ENCODE measurements around the gene ARFGEF3.

The ARFGEF3 gene

GRCh38 chr6:138235205-138235604, 73.5 kb downstream of the ARFGEF3 start:
- DNase-seq, result no peak
- peaks cover 9% of the 10 kb centered on the region for H3K27me3 Mint-ChIP-seq
- H3K27ac Mint-ChIP-seq, result no peak overlapping the region
- H3K4me1 Mint-ChIP-seq (ENCODE audit: low read depth), result no peaks in the 10 kb centered on the region
- H3K36me3 Mint-ChIP-seq (ENCODE audit: low read depth), result no peaks in the 10 kb centered on the region
- H3K4me3 Mint-ChIP-seq, result no peak overlapping the region
- no peaks in the 10 kb centered on the region for H3K9me3 Mint-ChIP-seq

- no peaks in the 10 kb centered on the region for H3K9me3 Mint-ChIP-seq
- no peak overlapping the region for H3K4me3 Mint-ChIP-seq
- H3K36me3 Mint-ChIP-seq (ENCODE audit: low read depth), result no peaks in the 10 kb centered on the region
- H3K27ac Mint-ChIP-seq, result no peak overlapping the region
- H3K4me1 Mint-ChIP-seq (ENCODE audit: low read depth), result no peaks in the 10 kb centered on the region
- DNase-seq, result no peak
- H3K27me3 Mint-ChIP-seq, result peaks cover 9% of the 10 kb centered on the region
Measured at GRCh38 chr6:138235693-138236092, 74.0 kb downstream of the ARFGEF3 start.

- Mint-ChIP-seq H3K36me3 (ENCODE audit: low read depth) (no peaks in the 10 kb centered on the region), H3K9me3 (no peaks in the 10 kb centered on the region), H3K27ac (no peak overlapping the region), H3K4me3 (no peak overlapping the region), H3K27me3 (peaks cover 15% of the 10 kb centered on the region), H3K4me1 (ENCODE audit: low read depth) (no peaks in the 10 kb centered on the region)
- DNase-seq, result no peak
Measured at GRCh38 chr6:138237463-138237862, 75.7 kb downstream of the ARFGEF3 start.

- H3K4me3 Mint-ChIP-seq, result no peak overlapping the region
- H3K36me3 Mint-ChIP-seq (ENCODE audit: low read depth), result no peaks in the 10 kb centered on the region
- H3K27ac Mint-ChIP-seq, result no peak overlapping the region
- no peak for DNase-seq
- H3K9me3 Mint-ChIP-seq, result no peaks in the 10 kb centered on the region
- H3K4me1 Mint-ChIP-seq (ENCODE audit: low read depth), result no peaks in the 10 kb centered on the region
- H3K27me3 Mint-ChIP-seq, result peaks cover 22% of the 10 kb centered on the region
Measured at GRCh38 chr6:138238368-138238767, 76.6 kb downstream of the ARFGEF3 start.

GRCh38 chr6:138239774-138240173, 78.0 kb downstream of the ARFGEF3 start:
- H3K27ac Mint-ChIP-seq, result no peak overlapping the region
- H3K9me3 Mint-ChIP-seq, result no peaks in the 10 kb centered on the region
- no peaks in the 10 kb centered on the region for H3K4me1 Mint-ChIP-seq (ENCODE audit: low read depth)
- H3K36me3 Mint-ChIP-seq (ENCODE audit: low read depth), result no peaks in the 10 kb centered on the region
- no peak overlapping the region for H3K4me3 Mint-ChIP-seq
- no peak for DNase-seq
- H3K27me3 Mint-ChIP-seq, result peaks cover 16% of the 10 kb centered on the region

- Mint-ChIP-seq H3K4me1 (ENCODE audit: low read depth) (no peaks in the 10 kb centered on the region), H3K27ac (no peak overlapping the region), H3K4me3 (no peak overlapping the region), H3K9me3 (no peaks in the 10 kb centered on the region), H3K36me3 (ENCODE audit: low read depth) (no peaks in the 10 kb centered on the region), H3K27me3 (peaks cover 16% of the 10 kb centered on the region)
- no peak for DNase-seq
Measured at GRCh38 chr6:138240476-138241245, 78.9 kb downstream of the ARFGEF3 start.

GRCh38 chr6:138241381-138241780, 79.6 kb downstream of the ARFGEF3 start:
- Mint-ChIP-seq H3K9me3 (no peaks in the 10 kb centered on the region), H3K4me1 (ENCODE audit: low read depth) (no peaks in the 10 kb centered on the region), H3K36me3 (ENCODE audit: low read depth) (no peaks in the 10 kb centered on the region), H3K4me3 (no peak overlapping the region), H3K27me3 (peaks cover 16% of the 10 kb centered on the region), H3K27ac (no peak overlapping the region)
- DNase-seq, result no peak

- Mint-ChIP-seq H3K27me3 (peaks cover 16% of the 10 kb centered on the region), H3K9me3 (no peaks in the 10 kb centered on the region), H3K27ac (no peak overlapping the region), H3K4me1 (ENCODE audit: low read depth) (no peaks in the 10 kb centered on the region), H3K36me3 (ENCODE audit: low read depth) (no peaks in the 10 kb centered on the region), H3K4me3 (no peak overlapping the region)
- DNase-seq, result no peak
Measured at GRCh38 chr6:138241934-138242333, 80.2 kb downstream of the ARFGEF3 start.

- Mint-ChIP-seq H3K9me3 (no peaks in the 10 kb centered on the region), H3K27ac (no peak overlapping the region), H3K27me3 (peaks cover 16% of the 10 kb centered on the region), H3K36me3 (ENCODE audit: low read depth) (no peaks in the 10 kb centered on the region), H3K4me3 (no peak overlapping the region), H3K4me1 (ENCODE audit: low read depth) (no peaks in the 10 kb centered on the region)
- no peak for DNase-seq
Measured at GRCh38 chr6:138242987-138243592, 81.4 kb downstream of the ARFGEF3 start.

GRCh38 chr6:138245751-138246150, 84.0 kb downstream of the ARFGEF3 start:
- Mint-ChIP-seq H3K9me3 (no peaks in the 10 kb centered on the region), H3K36me3 (ENCODE audit: low read depth) (no peaks in the 10 kb centered on the region), H3K4me1 (ENCODE audit: low read depth) (no peaks in the 10 kb centered on the region), H3K27ac (no peak overlapping the region), H3K27me3 (peaks cover 13% of the 10 kb centered on the region), H3K4me3 (no peak overlapping the region)
- DNase-seq, result no peak

GRCh38 chr6:138246650-138247440, 85.1 kb downstream of the ARFGEF3 start:
- Mint-ChIP-seq H3K9me3 (no peaks in the 10 kb centered on the region), H3K27ac (no peak overlapping the region), H3K27me3 (peaks cover 13% of the 10 kb centered on the region), H3K4me3 (no peak overlapping the region), H3K36me3 (ENCODE audit: low read depth) (no peaks in the 10 kb centered on the region), H3K4me1 (ENCODE audit: low read depth) (no peaks in the 10 kb centered on the region)
- no peak for DNase-seq

- no peak for DNase-seq
Measured at GRCh38 chr6:138248011-138248410, 86.3 kb downstream of the ARFGEF3 start.

GRCh38 chr6:138248878-138249277, 87.1 kb downstream of the ARFGEF3 start:
- Mint-ChIP-seq H3K9me3 (no peaks in the 10 kb centered on the region), H3K4me3 (no peak overlapping the region), H3K27ac (no peak overlapping the region), H3K36me3 (ENCODE audit: low read depth) (no peaks in the 10 kb centered on the region), H3K4me1 (ENCODE audit: low read depth) (no peaks in the 10 kb centered on the region), H3K27me3 (no peaks in the 10 kb centered on the region)
- DNase-seq, result no peak

More at GRCh38 chr6:138248011-138248410, 86.3 kb downstream of the ARFGEF3 start:
- Mint-ChIP-seq H3K36me3 (ENCODE audit: low read depth) (no peaks in the 10 kb centered on the region), H3K4me1 (ENCODE audit: low read depth) (no peaks in the 10 kb centered on the region), H3K27me3 (peaks cover 1% of the 10 kb centered on the region), H3K4me3 (no peak overlapping the region), H3K9me3 (no peaks in the 10 kb centered on the region), H3K27ac (no peak overlapping the region)

- no peaks in the 10 kb centered on the region for H3K36me3 Mint-ChIP-seq (ENCODE audit: low read depth)
- no peak overlapping the region for H3K27ac Mint-ChIP-seq
- no peaks in the 10 kb centered on the region for H3K27me3 Mint-ChIP-seq
- H3K4me3 Mint-ChIP-seq, result no peak overlapping the region
- no peaks in the 10 kb centered on the region for H3K9me3 Mint-ChIP-seq
- H3K4me1 Mint-ChIP-seq (ENCODE audit: low read depth), result no peaks in the 10 kb centered on the region
- no peak for DNase-seq
Measured at GRCh38 chr6:138250053-138250452, 88.3 kb downstream of the ARFGEF3 start.

Data from activated T-cell treated with anti-CD3 and anti-CD28 coated beads, Interleukin-2, amount 50 U/mL, for 24 hours (primary cell).